NCI-H345 (cell line): ENCODE data around the gene SOST.

Source experiments
- DNase-seq: peaks from one replicate; lab custom pipeline; 2025; lab: John Stamatoyannopoulos, UW

The SOST gene

DNA sequence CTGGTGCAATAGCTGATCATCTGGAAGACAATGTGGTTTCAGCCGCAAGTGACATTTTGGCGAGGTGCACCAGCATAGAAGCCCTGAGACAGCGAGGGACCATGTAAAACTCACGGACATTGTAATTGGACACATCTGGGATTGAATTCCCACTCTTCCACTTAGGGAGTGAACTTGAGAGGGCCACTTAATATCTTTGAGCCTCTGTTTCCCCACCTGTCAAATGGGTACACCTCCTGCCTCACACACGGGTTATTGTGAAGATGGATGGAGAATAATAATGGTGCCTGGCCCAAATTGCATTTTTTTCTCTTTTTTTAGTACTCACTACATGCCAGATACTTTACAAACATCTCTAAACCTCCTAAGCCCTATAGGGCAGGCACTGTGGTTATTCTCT lies 51.4 kb downstream of the SOST start:
- DNase-seq = no peak

GRCh38 chr17:43706235-43706634 lies 52.4 kb downstream of the SOST start:
- DNase-seq = no peak
